Activated CD8-positive, alpha-beta T cell treated with anti-CD3 and anti-CD28 coated beads, Interleukin-2, amount 10 ng/mL, durations not matched to agents 7 days and 5 days (primary cell): ENCODE measurements around the gene ZNF689. TPM values are rescaled to one million over a fixed set of nuclear protein-coding genes. Genes with fewer than 3 reads are reported as not detected.

Experiments used
- ATAC-seq: fragments of 150-1000 bp; cut with Tn5 transposase; one replicate; pipeline ENCODE4 v1.10.0; 2021; ENCODE audit warnings: moderate library complexity
- CTCF ChIA-PET: fragments of 350-600 bp; sonication (Branson Sonifier 250); formaldehyde crosslinking; loops from one replicate; lab custom pipeline; 2021; ENCODE audit warnings: antibody characterized with exemption; lab: Charles Lee
- POLR2A ChIA-PET: fragments of 350-600 bp; sonication (Branson Sonifier 250); formaldehyde crosslinking; loops from one replicate; lab custom pipeline; 2021; ENCODE audit warnings: antibody characterized with exemption; lab: Charles Lee
- DNase-seq: peaks from one replicate; pipeline ENCODE4 v3.0.0-alpha.2; 2020
- H3K27ac Mint-ChIP-seq: one replicate; pipeline ENCODE4 v1.8.0; 2021; ENCODE audit warnings: mild to moderate bottlenecking, mixed read lengths
- H3K27me3 Mint-ChIP-seq: one replicate; pipeline ENCODE4 v1.8.0; 2021; ENCODE audit warnings: low read depth, mixed read lengths
- H3K36me3 Mint-ChIP-seq: one replicate; pipeline ENCODE4 v1.8.0; 2021; ENCODE audit warnings: low read depth, mixed read lengths
- H3K4me1 Mint-ChIP-seq: one replicate; pipeline ENCODE4 v1.8.0; 2021; ENCODE audit warnings: low read depth, mixed read lengths
- H3K4me3 Mint-ChIP-seq: one replicate; pipeline ENCODE4 v1.8.0; 2021; ENCODE audit warnings: mild to moderate bottlenecking, mixed read lengths
- H3K9me3 Mint-ChIP-seq: one replicate; pipeline ENCODE4 v1.8.0; 2022; ENCODE audit warnings: mixed read lengths; ENCODE audit not compliant: insufficient read depth
- total RNA-seq, 2 experiments: library from RNA; stranded (reverse); gene quantifications; one replicate each; pipeline ENCODE4 v1.2.3, GENCODE V29; 2021

The ZNF689 gene
- total RNA-seq, 2 experiments from 2014 or later, result 12.0 to 13.4 TPM

DNA sequence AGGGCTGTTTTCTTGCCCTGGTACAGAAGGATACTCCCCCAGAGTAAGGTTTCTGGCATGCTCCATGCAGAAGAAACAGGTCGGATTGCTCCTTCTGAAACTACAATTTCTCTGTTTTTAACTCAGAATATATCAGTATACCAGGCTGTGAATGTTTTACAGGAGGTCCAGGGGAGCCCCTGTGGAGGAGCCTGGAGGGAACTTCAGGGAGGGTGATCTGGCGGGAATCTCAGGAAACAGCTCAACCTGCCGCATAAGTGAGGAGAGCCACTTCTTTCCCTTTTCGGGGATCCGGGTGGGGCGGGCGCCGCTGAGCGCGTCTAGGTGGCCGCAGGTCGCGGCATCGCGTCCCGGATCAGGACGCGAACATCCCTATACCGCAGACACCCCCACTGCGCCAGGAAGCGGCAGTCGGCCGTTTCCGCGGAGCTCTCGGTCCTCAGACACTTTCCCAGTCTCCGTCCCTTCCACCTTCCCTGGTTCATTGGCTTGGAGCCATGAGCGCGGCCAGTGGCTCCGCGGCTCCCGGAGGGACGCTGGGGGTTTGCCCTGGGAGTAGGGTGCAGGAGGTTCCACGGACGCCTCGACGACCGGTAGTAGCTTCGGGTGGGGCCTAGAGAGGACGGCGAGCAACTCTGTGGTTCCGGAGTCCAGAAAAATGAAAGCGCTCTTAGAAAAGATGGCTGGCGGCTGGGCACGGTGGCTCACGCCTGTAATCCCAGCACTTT, 48.9 kb downstream of the ZNF689 start:
- CTCF ChIA-PET, result interaction anchor here (1.2 to 2.1 kb wide), 3 partner anchors 26 to 132 kb away, joined by 3 to 9 read pairs (median 7); partner anchors contain the start of gene DCTPP1
- H3K27ac Mint-ChIP-seq, result peak overlapping the region; percentile 85
- DNase-seq (no peak), ATAC-seq (no peak)
- H3K4me3 Mint-ChIP-seq, result peak overlapping the region; percentile 81
- H3K4me1 Mint-ChIP-seq, result peaks cover 28% of the 10 kb centered on the region
- POLR2A ChIA-PET, result interaction anchor here (0.8 to 2.1 kb wide), 4 partner anchors 9 to 103 kb away, joined by 3 to 16 read pairs (median 8); partner anchors contain the start of genes ZNF688 and ZNF747
- peaks cover 6% of the 10 kb centered on the region for H3K36me3 Mint-ChIP-seq
- H3K9me3 Mint-ChIP-seq, result no peaks in the 10 kb centered on the region
- peaks cover 3% of the 10 kb centered on the region for H3K27me3 Mint-ChIP-seq

DNA sequence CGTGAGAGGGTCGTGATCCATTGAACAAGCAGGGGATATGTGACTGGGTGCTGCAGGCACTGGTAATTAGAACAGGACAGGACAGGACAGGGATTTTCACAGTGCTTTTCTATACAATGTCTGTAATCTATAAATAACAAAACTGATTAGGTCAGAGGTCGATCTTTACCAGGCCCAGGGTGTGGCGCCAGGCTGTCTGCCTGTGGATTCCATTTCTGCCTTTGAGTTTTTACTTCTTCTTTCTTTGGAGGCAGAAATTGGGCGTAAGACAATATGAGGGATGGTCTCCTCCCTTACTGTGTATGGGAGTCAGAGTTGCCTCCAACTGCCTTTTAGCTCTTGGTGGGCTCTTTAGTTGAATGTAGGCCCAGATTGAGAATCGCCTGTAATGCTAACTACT, 50.5 kb downstream of the ZNF689 start:
- H3K4me3 Mint-ChIP-seq, result peak overlapping the region; percentile 7
- ATAC-seq, result no peak
- CTCF ChIA-PET, result interaction anchor here (1.5 to 6.0 kb wide), 2 partner anchors 24 to 99 kb away, joined by 4 to 76 read pairs; partner anchors contain the start of gene ZNF747

DNA sequence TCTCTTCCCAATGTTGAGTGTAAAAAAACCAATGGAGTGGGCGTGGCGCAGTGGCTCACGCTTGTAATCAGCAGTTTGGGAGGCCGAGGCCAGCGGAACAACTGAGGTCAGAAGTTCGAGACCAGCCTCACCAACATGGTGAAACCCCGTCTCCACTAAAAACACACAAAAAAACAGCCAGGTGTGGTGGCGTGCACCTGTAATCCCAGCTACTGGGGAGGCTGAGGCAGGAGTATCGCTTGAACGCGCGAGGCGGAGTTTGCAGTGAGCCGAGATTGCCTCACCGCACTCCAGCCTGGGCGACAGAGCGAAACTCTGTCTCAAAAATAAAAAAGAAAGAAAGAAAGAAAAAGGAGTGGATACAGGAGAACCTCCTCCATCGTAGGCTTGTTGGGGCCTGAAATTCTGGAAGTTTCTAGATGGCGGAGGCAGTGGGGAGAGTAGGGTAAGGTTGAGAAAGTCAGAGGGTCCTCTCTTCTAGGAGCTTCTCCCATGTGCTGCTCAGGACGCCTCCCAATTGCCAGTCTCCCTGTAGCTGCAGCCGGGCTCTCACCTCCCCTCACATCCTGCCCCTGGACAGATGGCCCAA, 51.3 kb downstream of the ZNF689 start:
- no peak for ATAC-seq
- peaks cover 38% of the 10 kb centered on the region for H3K4me1 Mint-ChIP-seq
- peaks cover 3% of the 10 kb centered on the region for H3K27me3 Mint-ChIP-seq
- H3K4me3 Mint-ChIP-seq, result peak overlapping the region; percentile 87
- H3K9me3 Mint-ChIP-seq, result no peaks in the 10 kb centered on the region
- H3K27ac Mint-ChIP-seq, result peak overlapping the region; percentile 86
- H3K36me3 Mint-ChIP-seq, result peaks cover 24% of the 10 kb centered on the region
- POLR2A ChIA-PET, result interaction anchor here (0.6 to 3.5 kb wide), 12 partner anchors 8 to 188 kb away, joined by 3 to 80 read pairs (median 6); partner anchors contain the start of genes DCTPP1, ITGAL, ZNF688 and ZNF689
- CTCF ChIA-PET, result interaction anchor here (0.8 to 6.0 kb wide), 16 partner anchors 7 to 129 kb away, joined by 3 to 76 read pairs (median 6); partner anchors contain the start of genes DCTPP1, PRR14, ZNF688 and ZNF747
- no peak for DNase-seq

More for the DNA sequence above, 50.5 kb downstream of the ZNF689 start:
- Mint-ChIP-seq H3K36me3 (peaks cover 17% of the 10 kb centered on the region), H3K9me3 (no peaks in the 10 kb centered on the region), H3K4me1 (peaks cover 32% of the 10 kb centered on the region), H3K27me3 (peaks cover 3% of the 10 kb centered on the region), H3K27ac (peak overlapping the region; percentile 56)
- no peak for DNase-seq
- POLR2A ChIA-PET, result interaction anchor here (3.3 to 3.5 kb wide), 2 partner anchors 12 to 25 kb away, joined by 43 to 80 read pairs; partner anchors contain the start of genes ZNF688 and ZNF747

DNA sequence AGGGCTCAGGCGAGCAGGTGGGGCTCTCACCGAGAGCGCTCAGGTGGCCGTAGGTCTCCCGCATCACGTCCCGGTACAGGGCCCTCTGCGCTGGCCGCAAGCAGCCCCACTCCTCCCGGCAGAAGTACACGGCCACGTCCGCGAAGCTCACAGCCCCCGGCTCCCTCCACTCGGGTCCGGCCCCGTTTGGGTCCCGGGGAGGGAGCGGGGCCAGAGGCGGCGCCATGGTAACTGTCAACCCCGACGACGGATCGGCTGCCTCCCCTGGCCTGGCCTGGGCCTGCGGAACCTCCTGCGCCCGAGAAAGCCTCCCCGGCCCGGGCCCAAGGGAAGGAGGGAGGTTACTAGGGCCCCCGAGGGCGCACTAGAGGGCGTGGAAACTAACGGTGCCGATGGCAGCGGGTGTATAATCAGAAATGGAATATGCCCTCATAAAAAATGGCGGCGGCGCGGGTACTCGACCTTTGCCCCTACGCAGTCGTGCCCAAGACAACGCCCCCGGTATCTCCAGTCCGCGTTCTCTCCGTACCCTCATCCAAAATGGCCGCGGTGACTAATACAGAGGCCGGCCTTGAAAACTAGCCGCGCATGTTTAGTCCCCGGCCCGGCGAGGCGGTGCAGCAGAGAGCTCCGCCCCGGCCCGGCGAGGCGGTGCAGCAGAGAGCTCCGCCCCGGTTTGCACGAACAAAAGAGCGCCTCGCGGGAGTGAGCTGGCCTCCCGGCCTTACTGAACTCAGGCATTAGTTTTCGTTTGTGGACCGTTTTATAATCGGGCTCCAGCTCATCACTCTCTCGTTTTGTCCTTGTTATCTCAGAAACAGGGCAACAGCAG, 52.0 kb downstream of the ZNF689 start, which contains the start of gene ZNF764:
TSS of gene ZNF764 (minus strand) at position 418 of the 832 bp plus-strand sequence. CDS start at position 226, 192 bp downstream.
- peak; percentile 96 for ATAC-seq
- CTCF ChIA-PET, result interaction anchor here (0.8 to 6.0 kb wide), 20 partner anchors 8 to 149 kb away, joined by 3 to 76 read pairs (median 4); partner anchors contain the start of genes DCTPP1, PRR14, ZNF688 and ZNF747
- peaks cover 31% of the 10 kb centered on the region for H3K36me3 Mint-ChIP-seq
- peak within 1 kb of the TSS; percentile 87 for H3K4me3 Mint-ChIP-seq
- H3K27me3 Mint-ChIP-seq, result peaks cover 3% of the 10 kb centered on the region
- DNase-seq, result peak; percentile 99
- no peaks in the 10 kb centered on the region for H3K9me3 Mint-ChIP-seq
- POLR2A ChIA-PET, result interaction anchor here (0.6 to 3.5 kb wide), 16 partner anchors 9 to 187 kb away, joined by 3 to 80 read pairs (median 4); partner anchors contain the start of genes DCTPP1, ITGAL, ZNF688 and ZNF689
- peaks cover 46% of the 10 kb centered on the region for H3K4me1 Mint-ChIP-seq
- peak within 1 kb of the TSS; percentile 86 for H3K27ac Mint-ChIP-seq

DNA sequence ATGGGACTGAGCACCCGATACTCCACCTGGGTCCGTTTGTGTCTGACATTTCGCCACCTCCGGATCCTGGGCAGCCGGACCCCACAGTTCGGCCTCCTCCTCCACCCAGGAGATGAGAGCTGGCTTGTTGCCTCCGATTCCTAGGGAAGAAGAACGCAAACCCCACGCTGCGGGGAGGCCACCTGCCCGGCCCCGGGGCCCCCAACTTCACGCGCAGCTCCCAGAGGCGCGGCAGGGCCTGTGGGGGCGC, 52.6 kb downstream of the ZNF689 start:
- CTCF ChIA-PET, result interaction anchor here (0.8 to 6.0 kb wide), 18 partner anchors 8 to 148 kb away, joined by 3 to 76 read pairs (median 4); partner anchors contain the start of genes DCTPP1, PRR14, ZNF688 and ZNF747
- no peaks in the 10 kb centered on the region for H3K9me3 Mint-ChIP-seq
- H3K27ac Mint-ChIP-seq, result peak overlapping the region; percentile 86
- ATAC-seq, result no peak
- DNase-seq, result no peak
- peaks cover 50% of the 10 kb centered on the region for H3K4me1 Mint-ChIP-seq
- POLR2A ChIA-PET, result interaction anchor here (0.6 to 3.5 kb wide), 14 partner anchors 9 to 1629 kb away, joined by 3 to 80 read pairs (median 4); partner anchors contain the start of genes DCTPP1, ZNF688, ZNF689 and ZNF747
- peaks cover 3% of the 10 kb centered on the region for H3K27me3 Mint-ChIP-seq
- peaks cover 37% of the 10 kb centered on the region for H3K36me3 Mint-ChIP-seq
- peak overlapping the region; percentile 87 for H3K4me3 Mint-ChIP-seq

DNA sequence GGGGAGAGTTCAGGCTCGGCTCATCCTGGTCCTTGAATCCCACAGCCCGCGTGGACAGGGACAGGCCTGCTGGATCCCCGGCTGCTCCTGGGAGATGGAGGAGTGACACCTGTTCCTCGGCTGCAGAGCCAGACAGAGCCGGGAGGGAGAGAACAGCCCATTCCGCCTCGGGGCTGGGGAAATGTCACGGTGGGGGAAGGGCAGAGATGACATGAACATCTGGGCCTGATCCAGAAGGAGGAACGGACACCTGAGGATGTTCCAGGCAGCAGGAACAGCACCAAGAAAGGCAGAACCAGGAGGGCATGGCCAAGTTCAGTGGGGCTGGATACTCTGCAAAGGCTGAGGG, 54.1 kb downstream of the ZNF689 start:
- H3K27me3 Mint-ChIP-seq, result peaks cover 2% of the 10 kb centered on the region
- H3K4me1 Mint-ChIP-seq, result peaks cover 60% of the 10 kb centered on the region
- ChIA-PET CTCF (interaction anchor here (0.6 to 6.0 kb wide), 5 partner anchors 10 to 104 kb away, joined by 3 to 76 read pairs (median 8); partner anchors contain the start of genes ZNF688 and ZNF747), POLR2A (interaction anchor here (3.2 to 3.5 kb wide), 2 partner anchors 22 to 29 kb away, joined by 24 to 80 read pairs; partner anchors contain the start of genes ZNF747 and ZNF785)
- peak overlapping the region; percentile 58 for H3K4me3 Mint-ChIP-seq
- no peak for ATAC-seq
- H3K9me3 Mint-ChIP-seq, result no peaks in the 10 kb centered on the region
- H3K27ac Mint-ChIP-seq, result peak overlapping the region; percentile 57
- no peak for DNase-seq
- peaks cover 40% of the 10 kb centered on the region for H3K36me3 Mint-ChIP-seq

DNA sequence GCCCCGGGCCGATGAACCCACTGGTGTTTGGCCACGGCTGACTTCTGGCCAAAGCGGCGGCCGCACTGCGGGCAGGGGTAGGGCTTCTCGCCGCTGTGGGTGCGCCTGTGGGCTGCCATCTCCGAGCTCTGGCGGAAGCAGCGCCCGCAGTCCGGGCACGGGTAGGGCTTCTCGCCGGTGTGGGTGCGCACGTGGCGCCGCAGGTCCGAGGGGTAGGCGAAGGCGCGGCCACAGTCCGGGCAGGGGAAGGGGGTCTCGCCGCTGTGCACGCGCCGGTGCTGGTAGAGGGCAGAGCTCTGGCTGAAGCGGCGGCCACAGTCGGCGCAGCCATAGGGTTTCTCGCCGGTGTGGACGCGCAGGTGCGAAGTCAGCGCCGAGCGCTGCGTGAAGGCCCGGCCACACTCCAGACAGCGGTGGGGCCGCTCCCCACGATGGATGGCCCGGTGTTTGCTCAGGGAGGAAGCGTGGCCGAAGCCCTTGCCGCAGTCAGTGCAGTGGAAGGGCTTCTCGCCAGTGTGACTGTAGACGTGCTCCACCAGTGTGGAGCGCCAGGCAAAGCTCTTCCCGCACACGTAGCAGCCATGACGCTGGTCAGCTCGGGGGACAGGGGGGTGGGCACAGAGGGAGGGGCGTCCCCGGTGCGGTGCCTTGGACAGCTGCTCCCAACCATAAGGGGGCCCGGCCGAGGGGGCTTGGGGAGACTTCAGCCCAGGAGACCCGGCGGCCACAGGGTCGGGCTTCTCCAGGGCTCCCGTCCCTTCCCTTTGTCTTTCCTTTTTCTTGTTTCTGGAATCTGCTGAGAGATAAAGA, 54.7 kb downstream of the ZNF689 start:
- peaks cover 40% of the 10 kb centered on the region for H3K36me3 Mint-ChIP-seq
- DNase-seq (no peak), ATAC-seq (no peak)
- H3K4me1 Mint-ChIP-seq, result peaks cover 60% of the 10 kb centered on the region
- H3K27ac Mint-ChIP-seq, result peak overlapping the region; percentile 57
- POLR2A ChIA-PET, result interaction anchor here (0.6 to 3.2 kb wide), 2 partner anchors 17 to 30 kb away, joined by 3 to 24 read pairs; partner anchors contain the start of gene ZNF785
- H3K9me3 Mint-ChIP-seq, result no peaks in the 10 kb centered on the region
- no peaks in the 10 kb centered on the region for H3K27me3 Mint-ChIP-seq
- H3K4me3 Mint-ChIP-seq, result peak overlapping the region; percentile 58
- CTCF ChIA-PET, result interaction anchor here (6.0 kb wide), 1 partner anchor 20 kb away, joined by 76 read pairs; the partner anchor contains the start of gene ZNF747

DNA sequence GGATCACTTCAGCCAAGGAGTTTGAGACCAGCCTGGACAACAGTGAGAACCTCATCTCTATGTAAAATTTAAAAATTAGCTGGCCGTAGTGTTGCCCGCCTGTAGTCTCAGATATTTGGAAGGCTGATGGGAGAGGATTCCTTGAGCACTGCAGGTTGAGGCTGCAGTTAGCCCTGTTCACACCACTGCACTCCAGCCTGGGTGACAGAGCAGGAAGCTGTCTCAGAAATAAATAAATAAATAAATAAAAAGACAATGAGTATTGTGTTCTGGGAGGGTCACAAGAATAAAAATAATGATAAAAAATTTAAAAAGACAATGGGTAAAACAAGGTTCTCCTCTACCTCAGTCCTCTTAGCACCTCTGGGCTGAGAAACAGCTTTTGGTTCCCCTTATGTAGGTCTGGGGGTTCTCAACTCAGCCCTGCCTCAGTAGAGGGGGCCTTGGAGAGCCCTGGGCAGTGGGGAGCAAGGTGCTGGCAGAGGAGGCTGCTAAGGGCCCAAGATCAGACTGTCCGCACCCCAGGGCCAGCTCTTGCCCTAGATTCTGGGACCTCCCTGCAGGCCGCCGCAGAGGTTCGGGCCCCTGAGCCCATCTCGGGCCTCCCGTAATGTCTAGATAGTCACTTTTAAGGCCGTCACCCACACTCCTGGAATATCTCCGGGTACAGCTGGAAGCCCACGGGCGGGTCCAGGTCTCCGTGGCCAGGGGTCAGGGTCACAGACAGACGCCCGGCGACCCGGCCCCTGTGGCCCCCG, 55.5 kb downstream of the ZNF689 start:
- ATAC-seq (no peak), DNase-seq (no peak)
- ChIA-PET POLR2A (interaction anchor here (1.0 to 1.1 kb wide), 2 partner anchors 10 to 20 kb away, joined by 3 to 4 read pairs; no protein-coding TSS in a partner anchor), CTCF (interaction anchor here (1.1 to 6.0 kb wide), 3 partner anchors 19 to 139 kb away, joined by 3 to 76 read pairs (median 7); partner anchors contain the start of gene ZNF747)
- Mint-ChIP-seq H3K4me1 (peaks cover 58% of the 10 kb centered on the region), H3K27me3 (no peaks in the 10 kb centered on the region), H3K4me3 (no peak overlapping the region), H3K9me3 (no peaks in the 10 kb centered on the region), H3K27ac (no peak overlapping the region), H3K36me3 (peaks cover 40% of the 10 kb centered on the region)

DNA sequence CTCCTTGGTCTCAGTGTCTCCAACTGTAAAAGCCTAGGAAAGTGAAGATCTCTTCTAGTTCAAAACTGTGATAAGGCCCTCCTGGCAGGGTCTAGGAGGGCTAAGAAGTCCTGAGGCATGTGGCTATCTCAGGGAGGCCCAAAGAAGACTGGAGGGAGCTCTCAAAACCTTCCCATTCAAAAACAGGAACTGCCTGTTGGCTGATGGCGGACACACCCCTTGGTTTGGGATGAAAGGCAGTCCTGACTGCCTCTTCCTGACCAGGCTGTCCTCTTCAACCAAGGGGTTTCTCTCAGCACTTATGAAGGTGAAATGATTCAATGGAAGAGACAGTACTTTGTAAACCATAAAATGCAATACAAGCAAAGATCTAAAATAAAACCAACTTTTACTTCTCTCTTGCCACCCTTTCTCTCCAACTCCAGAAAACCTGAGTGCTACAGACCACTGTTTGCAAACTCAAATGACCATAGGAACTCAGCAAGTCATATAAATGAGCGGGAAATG, 56.7 kb downstream of the ZNF689 start:
- H3K27ac Mint-ChIP-seq, result peak overlapping the region; percentile 95
- ChIA-PET POLR2A (interaction anchor here (1.0 to 1.2 kb wide), 2 partner anchors 11 to 19 kb away, joined by 3 to 6 read pairs; partner anchors contain the start of gene ZNF688), CTCF (interaction anchor here (1.6 to 5.1 kb wide), 2 partner anchors 18 to 140 kb away, joined by 3 to 34 read pairs; partner anchors contain the start of gene ZNF747)
- H3K27me3 Mint-ChIP-seq, result no peaks in the 10 kb centered on the region
- peaks cover 40% of the 10 kb centered on the region for H3K36me3 Mint-ChIP-seq
- no peaks in the 10 kb centered on the region for H3K9me3 Mint-ChIP-seq
- ATAC-seq (no peak), DNase-seq (no peak)
- no peak overlapping the region for H3K4me3 Mint-ChIP-seq
- H3K4me1 Mint-ChIP-seq, result peaks cover 57% of the 10 kb centered on the region
